ENCODE measurements around the gene ETS1.

DNA sequence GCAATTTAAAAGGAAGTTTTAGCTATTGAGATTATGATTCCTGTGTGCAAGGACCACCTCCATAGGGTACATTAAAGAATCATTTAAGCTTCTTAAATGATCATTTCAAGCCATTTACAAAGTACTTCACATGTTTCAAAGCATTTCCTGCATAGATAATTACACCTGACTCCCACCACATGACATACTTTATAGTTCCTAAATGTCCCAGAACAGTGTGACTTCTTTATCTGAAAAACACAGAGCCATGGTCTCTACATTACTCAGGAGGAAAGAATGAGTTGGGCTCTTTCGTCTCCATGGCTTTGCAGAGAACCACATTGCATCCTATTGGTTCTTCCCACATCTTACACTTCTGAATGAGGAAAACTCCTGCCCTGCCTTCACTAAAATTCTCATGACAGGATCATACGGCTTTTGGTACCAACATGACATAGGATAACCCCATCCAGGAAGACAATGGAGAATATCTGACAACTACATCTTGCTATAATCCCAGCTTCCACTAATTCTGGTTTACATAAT is 88.6 kb downstream of the ETS1 start:
- TF ChIP-seq, protein P1, sequence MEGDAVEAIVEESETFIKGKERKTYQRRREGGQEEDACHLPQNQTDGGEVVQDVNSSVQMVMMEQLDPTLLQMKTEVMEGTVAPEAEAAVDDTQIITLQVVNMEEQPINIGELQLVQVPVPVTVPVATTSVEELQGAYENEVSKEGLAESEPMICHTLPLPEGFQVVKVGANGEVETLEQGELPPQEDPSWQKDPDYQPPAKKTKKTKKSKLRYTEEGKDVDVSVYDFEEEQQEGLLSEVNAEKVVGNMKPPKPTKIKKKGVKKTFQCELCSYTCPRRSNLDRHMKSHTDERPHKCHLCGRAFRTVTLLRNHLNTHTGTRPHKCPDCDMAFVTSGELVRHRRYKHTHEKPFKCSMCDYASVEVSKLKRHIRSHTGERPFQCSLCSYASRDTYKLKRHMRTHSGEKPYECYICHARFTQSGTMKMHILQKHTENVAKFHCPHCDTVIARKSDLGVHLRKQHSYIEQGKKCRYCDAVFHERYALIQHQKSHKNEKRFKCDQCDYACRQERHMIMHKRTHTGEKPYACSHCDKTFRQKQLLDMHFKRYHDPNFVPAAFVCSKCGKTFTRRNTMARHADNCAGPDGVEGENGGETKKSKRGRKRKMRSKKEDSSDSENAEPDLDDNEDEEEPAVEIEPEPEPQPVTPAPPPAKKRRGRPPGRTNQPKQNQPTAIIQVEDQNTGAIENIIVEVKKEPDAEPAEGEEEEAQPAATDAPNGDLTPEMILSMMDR (IDR thresholded peaks at IDR 0.05; ENCODE audit: low read length): no peak
- no peak for TF ChIP-seq EZH2 (IDR thresholded peaks at IDR 0.05; ENCODE audit: borderline replicate concordance, low read length)

Data from OCI-LY1 (cell line).